Kasumi-1 (cell line): Measurements from ENCODE around the gene WDR43.

Experiments used
- DNase-seq, 2 experiments: peaks; one replicate each; lab custom pipeline; 2025; lab: John Stamatoyannopoulos, UW

Gene WDR43

GRCh38 chr2:28993206-28993960 lies 98.9 kb downstream of the WDR43 start:
- DNase-seq: no peak

DNA sequence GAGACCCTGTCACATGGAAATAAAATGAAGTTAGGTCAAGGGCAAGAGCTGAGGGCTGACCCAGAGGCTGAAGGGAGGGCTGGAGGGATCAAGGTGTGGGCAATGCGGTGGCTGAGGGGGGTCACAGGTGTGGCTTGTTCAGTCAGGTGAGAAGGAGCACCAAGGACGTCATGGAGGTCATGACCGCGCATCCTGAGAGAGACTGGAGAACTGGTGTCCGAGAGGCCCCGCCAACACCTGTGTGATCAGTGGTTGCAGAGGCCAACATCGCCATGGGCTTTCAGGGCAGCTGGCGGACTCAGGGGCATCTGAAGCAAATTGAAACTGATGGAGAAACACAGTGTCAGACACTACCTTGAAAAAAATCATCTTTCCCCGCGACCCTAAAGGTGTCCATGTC lies 99.6 kb downstream of the WDR43 start:
- DNase-seq: no peak

GRCh38 chr2:28994679-28995078 lies 100.2 kb downstream of the WDR43 start:
- no peak for DNase-seq

DNA sequence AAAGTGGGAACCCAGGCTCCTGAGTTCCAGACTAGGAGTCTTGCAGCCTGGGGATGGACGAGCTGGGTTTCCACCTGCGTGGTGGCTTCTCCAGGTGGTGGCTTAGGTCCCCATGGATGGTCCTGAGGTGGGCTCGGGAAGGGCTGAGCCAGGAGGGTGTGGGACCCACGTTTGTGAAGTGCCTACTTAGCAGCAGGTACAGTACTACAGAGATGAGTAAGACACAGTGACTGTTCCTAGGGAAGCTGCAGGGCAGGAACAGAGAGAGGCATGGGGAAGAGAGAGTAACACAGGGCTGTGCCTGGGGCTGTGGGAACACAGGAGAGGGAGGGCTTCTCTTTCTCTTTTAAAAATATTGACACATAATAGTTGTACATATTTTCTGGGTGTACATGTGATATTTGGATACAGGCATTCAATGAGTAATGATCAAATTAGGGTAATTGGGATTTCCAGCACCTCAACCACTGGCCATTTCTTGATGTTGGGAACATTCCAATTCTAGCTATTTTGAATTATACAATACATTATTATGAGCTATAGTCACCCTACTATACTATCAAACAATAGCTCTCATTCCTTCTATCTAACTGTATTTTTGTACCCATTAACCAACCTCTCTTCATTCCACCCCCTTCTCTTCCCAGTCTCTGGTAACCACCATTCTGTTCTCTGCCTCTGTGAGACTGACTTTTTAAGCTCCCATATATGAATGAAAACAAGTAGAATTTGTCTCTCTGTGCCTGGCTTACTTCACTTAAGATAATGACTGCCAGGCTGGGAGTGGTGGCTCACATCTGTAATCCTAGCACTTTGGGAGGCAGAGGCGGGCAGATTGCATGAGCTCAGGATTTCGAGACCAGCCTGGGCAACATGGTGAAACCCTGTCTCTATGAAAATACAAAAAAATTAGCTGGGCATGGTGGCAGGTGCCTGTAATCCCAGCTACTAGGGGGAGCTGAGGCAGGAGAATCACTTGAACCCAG lies 101.6 kb downstream of the WDR43 start:
- no peak for DNase-seq

DNA sequence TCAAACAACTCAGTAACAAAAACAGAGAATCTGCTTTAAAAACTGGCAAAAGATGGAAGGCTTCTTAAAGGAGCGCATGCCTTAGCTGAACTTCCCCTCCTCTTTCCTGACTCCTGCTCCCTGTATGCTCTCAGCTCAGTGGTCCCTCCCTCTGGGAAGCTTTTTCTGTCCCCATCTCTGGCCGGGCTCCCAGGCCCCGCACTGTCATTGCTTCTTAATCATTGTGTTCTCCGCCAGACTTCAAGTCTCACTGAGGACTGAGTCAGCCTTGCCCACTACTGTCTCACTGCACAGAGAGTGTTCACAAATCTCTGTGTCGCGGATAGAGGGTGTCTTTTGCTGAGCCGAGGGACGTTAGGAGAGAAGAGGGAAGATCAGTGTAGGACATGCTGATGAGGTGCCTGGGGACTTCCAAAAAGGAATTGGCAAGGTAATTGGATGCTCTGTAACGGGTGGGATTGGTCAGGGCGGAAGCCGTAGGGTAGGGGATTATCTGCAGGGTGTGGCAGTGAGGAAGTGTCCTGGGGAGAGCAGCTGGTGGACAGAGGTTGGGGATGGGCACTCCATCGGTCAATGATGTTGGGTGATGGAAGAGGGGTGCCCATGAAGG lies 102.9 kb downstream of the WDR43 start:
- DNase-seq: no peak
